Measurements from ENCODE around the gene DIPK1A.

DNA sequence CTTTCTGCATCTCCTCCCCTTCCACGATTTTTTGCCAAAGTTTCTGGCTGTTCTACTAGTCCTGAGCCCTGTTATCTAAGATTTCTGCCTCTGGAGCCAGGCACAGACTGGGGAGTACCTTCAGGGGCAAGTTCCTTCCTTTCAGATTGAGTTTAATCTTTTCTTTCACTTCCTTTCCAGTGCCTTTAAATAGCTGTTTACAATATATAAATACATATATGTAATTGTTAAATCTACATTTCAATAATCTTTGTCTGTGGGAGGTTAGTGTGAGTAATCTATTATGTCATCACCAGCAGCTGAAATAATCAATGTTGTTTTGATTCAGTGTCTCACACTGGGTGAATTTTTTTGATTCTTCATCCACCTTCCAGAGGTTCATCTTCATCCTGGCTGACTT lies 31.8 kb downstream of the DIPK1A start:
- TF ChIP-seq, protein P1, sequence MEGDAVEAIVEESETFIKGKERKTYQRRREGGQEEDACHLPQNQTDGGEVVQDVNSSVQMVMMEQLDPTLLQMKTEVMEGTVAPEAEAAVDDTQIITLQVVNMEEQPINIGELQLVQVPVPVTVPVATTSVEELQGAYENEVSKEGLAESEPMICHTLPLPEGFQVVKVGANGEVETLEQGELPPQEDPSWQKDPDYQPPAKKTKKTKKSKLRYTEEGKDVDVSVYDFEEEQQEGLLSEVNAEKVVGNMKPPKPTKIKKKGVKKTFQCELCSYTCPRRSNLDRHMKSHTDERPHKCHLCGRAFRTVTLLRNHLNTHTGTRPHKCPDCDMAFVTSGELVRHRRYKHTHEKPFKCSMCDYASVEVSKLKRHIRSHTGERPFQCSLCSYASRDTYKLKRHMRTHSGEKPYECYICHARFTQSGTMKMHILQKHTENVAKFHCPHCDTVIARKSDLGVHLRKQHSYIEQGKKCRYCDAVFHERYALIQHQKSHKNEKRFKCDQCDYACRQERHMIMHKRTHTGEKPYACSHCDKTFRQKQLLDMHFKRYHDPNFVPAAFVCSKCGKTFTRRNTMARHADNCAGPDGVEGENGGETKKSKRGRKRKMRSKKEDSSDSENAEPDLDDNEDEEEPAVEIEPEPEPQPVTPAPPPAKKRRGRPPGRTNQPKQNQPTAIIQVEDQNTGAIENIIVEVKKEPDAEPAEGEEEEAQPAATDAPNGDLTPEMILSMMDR (IDR thresholded peaks at IDR 0.05) = no peak
- TF ChIP-seq ZFX (IDR thresholded peaks at IDR 0.05; ENCODE audit: borderline replicate concordance) = no peak
